Mesenchymal stem cell (in vitro differentiated cells and primary cell): ENCODE data around the gene SAMD4A.
A peak's percentile ranks its signal among the peaks of the same experiment; 100 is the strongest.

ENCODE experiments used
- DNase-seq: peaks from one replicate; pipeline ENCODE4 v3.0.0-alpha.2; 2013
- H2AFZ ChIP-seq: one replicate; pipeline ENCODE4 v1.6.1; 2013; ENCODE audit warnings: low read depth, mild to moderate bottlenecking, control low read depth, inconsistent platforms, low read length, moderate library complexity
- H2AK5ac ChIP-seq: 2 replicates; pipeline ENCODE4 v1.6.1; 2013; ENCODE audit warnings: low read length, moderate library complexity, mild to moderate bottlenecking, inconsistent platforms; ENCODE audit not compliant: severe bottlenecking
- H2BK120ac ChIP-seq: one replicate; pipeline ENCODE4 v1.6.1; 2013; ENCODE audit warnings: low read depth, mild to moderate bottlenecking, inconsistent platforms, low read length, moderate library complexity
- H2BK12ac ChIP-seq, 2 experiments: one replicate each; pipeline ENCODE4 v1.6.1; 2013; ENCODE audit warnings: inconsistent platforms in 2 of 2, low read length in 2 of 2, mild to moderate bottlenecking in 2 of 2, moderate library complexity in 2 of 2, control low read depth in 1 of 2
- H2BK15ac ChIP-seq: one replicate; pipeline ENCODE4 v1.6.1; 2013; ENCODE audit warnings: mild to moderate bottlenecking, low read depth, inconsistent platforms; ENCODE audit not compliant: poor library complexity, severe bottlenecking
- H2BK5ac ChIP-seq: 2 replicates; pipeline ENCODE4 v1.6.1; 2013; ENCODE audit warnings: low read depth, mild to moderate bottlenecking, low read length, control low read depth, inconsistent platforms; ENCODE audit not compliant: poor library complexity, severe bottlenecking
- H3K14ac ChIP-seq, 2 experiments: one replicate each; pipeline ENCODE4 v1.6.1; 2013; ENCODE audit warnings: inconsistent platforms in 2 of 2, low read length in 2 of 2, control low read depth in 1 of 2, mild to moderate bottlenecking in 1 of 2, moderate library complexity in 1 of 2
- H3K18ac ChIP-seq, 2 experiments: one replicate each; pipeline ENCODE4 v1.6.1; 2013; ENCODE audit warnings: inconsistent platforms in 2 of 2, low read length in 2 of 2, control low read depth in 1 of 2, low read depth in 1 of 2, mild to moderate bottlenecking in 1 of 2
- H3K23ac ChIP-seq, 2 experiments: one replicate each; pipeline ENCODE4 v1.6.1; 2013; ENCODE audit warnings: inconsistent platforms in 2 of 2, low read length in 2 of 2, mild to moderate bottlenecking in 2 of 2, moderate library complexity in 2 of 2, control low read depth in 1 of 2
- H3K27ac ChIP-seq: 2 replicates; pipeline ENCODE4 v1.5.1; 2013; ENCODE audit warnings: mild to moderate bottlenecking, moderate library complexity, low read length, control low read depth, inconsistent platforms; ENCODE audit not compliant: poor library complexity, severe bottlenecking
- H3K27me3 ChIP-seq, 2 experiments: 2 replicates each; pipeline versions ENCODE4 v1.6.1 to v1.7.0; 2013; ENCODE audit warnings: low read length in 2 of 2, mild to moderate bottlenecking in 2 of 2, moderate library complexity in 2 of 2, control low read depth in 1 of 2, inconsistent platforms in 1 of 2; ENCODE audit not compliant: control insufficient read depth in 1 of 2, insufficient read depth in 1 of 2
- H3K36me3 ChIP-seq, 2 experiments: 2 replicates each; pipeline versions ENCODE4 v1.6.1 to v1.7.0; 2013; ENCODE audit warnings: low read length in 2 of 2, control low read depth in 1 of 2, inconsistent platforms in 1 of 2, low read depth in 1 of 2, mild to moderate bottlenecking in 1 of 2; ENCODE audit not compliant: insufficient read depth in 2 of 2, control insufficient read depth in 1 of 2
- H3K4ac ChIP-seq, 2 experiments: one replicate each; pipeline ENCODE4 v1.6.1; 2013; ENCODE audit warnings: inconsistent platforms in 2 of 2, low read length in 2 of 2, mild to moderate bottlenecking in 2 of 2, moderate library complexity in 2 of 2, control low read depth in 1 of 2, low read depth in 1 of 2
- H3K4me1 ChIP-seq: 2 replicates; pipeline ENCODE4 v1.6.1; 2013; ENCODE audit warnings: low read depth, low read length, control low read depth; ENCODE audit not compliant: control insufficient read depth, insufficient read depth
- H3K4me2 ChIP-seq: 2 replicates; pipeline ENCODE4 v1.6.1; 2013; ENCODE audit warnings: low read length, mild to moderate bottlenecking, inconsistent platforms; ENCODE audit not compliant: poor library complexity, severe bottlenecking
- H3K4me3 ChIP-seq, 2 experiments: 2 replicates each; pipeline versions ENCODE4 v1.5.1 to v1.7.0; 2013; ENCODE audit warnings: low read length in 2 of 2, mild to moderate bottlenecking in 2 of 2, control low read depth in 1 of 2, low read depth in 1 of 2; ENCODE audit not compliant: insufficient read depth in 1 of 2
- H3K79me1 ChIP-seq: replicated peaks from 2 replicates; pipeline ENCODE4 v1.6.1; 2013; ENCODE audit warnings: mild to moderate bottlenecking, control low read depth, low read length, inconsistent platforms; ENCODE audit not compliant: poor library complexity, severe bottlenecking
- H3K9ac ChIP-seq: 2 replicates; pipeline ENCODE4 v1.7.0; 2013; ENCODE audit warnings: mild to moderate bottlenecking, low read length, moderate library complexity
- H3K9me3 ChIP-seq: 2 replicates; pipeline ENCODE4 v1.7.0; 2013; ENCODE audit warnings: mild to moderate bottlenecking, low read length; ENCODE audit not compliant: control insufficient read depth
- H4K8ac ChIP-seq: one replicate; pipeline ENCODE4 v1.6.1; 2013; ENCODE audit warnings: inconsistent platforms, mild to moderate bottlenecking, low read length, moderate library complexity
- H4K91ac ChIP-seq: one replicate; pipeline ENCODE4 v1.6.1; 2013; ENCODE audit warnings: mild to moderate bottlenecking, low read length, inconsistent platforms
- WGBS: methylation state at CpG from one replicate; pipeline ENCODE4 v1.1.7; 2013; ENCODE audit warnings: mixed read lengths; 5-methylcytosine and 5-hydroxymethylcytosine counted together

Gene SAMD4A

GRCh38 chr14:54645639-54646038, 78.7 kb downstream of the SAMD4A start:
- Histone ChIP-seq H3K36me3 (no peaks in the 10 kb centered on the region), H3K9ac (peak overlapping the region; percentile 39), H2AFZ (no peak overlapping the region), H3K4me2 (no peak overlapping the region), H4K91ac (no peak overlapping the region), H2BK15ac (no peak overlapping the region), H4K8ac (no peak overlapping the region), H3K23ac (no peak overlapping the region), H2AK5ac (no peak overlapping the region), H3K18ac (no peak overlapping the region), H2BK12ac (no peak overlapping the region), H3K4ac (no peak overlapping the region), H2BK5ac (no peak overlapping the region), H3K9me3 (no peaks in the 10 kb centered on the region), H3K79me1 (peaks cover 26% of the 10 kb centered on the region), H3K27ac (no peak overlapping the region), H2BK120ac (no peak overlapping the region), H3K4me3 (no peak overlapping the region), H3K14ac (no peak overlapping the region), H3K27me3 (no peaks in the 10 kb centered on the region), H3K4me1 (peaks cover 7% of the 10 kb centered on the region)
- DNase-seq: no peak
- WGBS: 93% methylated on average over 2 of the region's 3 CpGs

GRCh38 chr14:54646626-54647025, 79.7 kb downstream of the SAMD4A start:
- Histone ChIP-seq H2BK15ac (no peak overlapping the region), H3K4me2 (no peak overlapping the region), H2AK5ac (peak overlapping the region; percentile 12), H3K4me1 (peaks cover 7% of the 10 kb centered on the region), H2BK5ac (no peak overlapping the region), H3K4ac (no peak overlapping the region), H2AFZ (no peak overlapping the region), H3K23ac (no peak overlapping the region), H3K27ac (no peak overlapping the region), H3K79me1 (peaks cover 26% of the 10 kb centered on the region), H3K4me3 (no peak overlapping the region), H4K91ac (no peak overlapping the region), H3K27me3 (no peaks in the 10 kb centered on the region), H3K14ac (no peak overlapping the region), H4K8ac (no peak overlapping the region), H3K9me3 (no peaks in the 10 kb centered on the region), H3K18ac (no peak overlapping the region), H2BK120ac (no peak overlapping the region), H3K9ac (peak overlapping the region; percentile 18), H2BK12ac (no peak overlapping the region), H3K36me3 (no peaks in the 10 kb centered on the region)
- WGBS: 100% methylated on average over 1 of the region's 2 CpGs
- DNase-seq: no peak

GRCh38 chr14:54647378-54647777, 80.5 kb downstream of the SAMD4A start:
- no peak overlapping the region for H2AK5ac ChIP-seq
- H2BK5ac ChIP-seq: no peak overlapping the region
- H2AFZ ChIP-seq: no peak overlapping the region
- no peak for DNase-seq
- no peak overlapping the region for H3K14ac ChIP-seq
- H3K4me2 ChIP-seq: no peak overlapping the region
- peaks cover 22% of the 10 kb centered on the region for H3K79me1 ChIP-seq
- peaks cover 7% of the 10 kb centered on the region for H3K4me1 ChIP-seq
- no peak overlapping the region for H4K8ac ChIP-seq
- no peak overlapping the region for H3K18ac ChIP-seq
- no peak overlapping the region for H3K23ac ChIP-seq
- H3K9ac ChIP-seq: no peak overlapping the region
- no peak overlapping the region for H2BK120ac ChIP-seq
- H3K27me3 ChIP-seq: no peaks in the 10 kb centered on the region
- no peak overlapping the region for H2BK12ac ChIP-seq
- no peak overlapping the region for H3K27ac ChIP-seq
- H3K4ac ChIP-seq: no peak overlapping the region
- H2BK15ac ChIP-seq: no peak overlapping the region
- H3K4me3 ChIP-seq: no peak overlapping the region
- no peaks in the 10 kb centered on the region for H3K36me3 ChIP-seq
- WGBS: 96% methylated on average over 3 of the region's 3 CpGs
- H3K9me3 ChIP-seq: no peaks in the 10 kb centered on the region
- H4K91ac ChIP-seq: no peak overlapping the region

- 92% methylated on average over 6 of the region's 6 CpGs for WGBS
- H3K14ac ChIP-seq: no peak overlapping the region
- H3K27me3 ChIP-seq: no peaks in the 10 kb centered on the region
Observed at GRCh38 chr14:54649056-54649455, 82.1 kb downstream of the SAMD4A start.

More at GRCh38 chr14:54649056-54649455, 82.1 kb downstream of the SAMD4A start:
- Histone ChIP-seq H3K4ac (no peak overlapping the region), H4K8ac (peak overlapping the region; percentile 69), H4K91ac (no peak overlapping the region), H3K9me3 (no peaks in the 10 kb centered on the region), H2BK5ac (no peak overlapping the region), H3K27ac (no peak overlapping the region), H2AK5ac (peak overlapping the region; percentile 92), H3K4me3 (no peak overlapping the region), H3K23ac (no peak overlapping the region), H3K4me1 (peaks cover 3% of the 10 kb centered on the region), H3K9ac (no peak overlapping the region), H2BK15ac (no peak overlapping the region), H3K18ac (peak overlapping the region in 1 of 2 experiments; percentile 85), H3K4me2 (no peak overlapping the region), H2BK120ac (no peak overlapping the region), H3K79me1 (peaks cover 18% of the 10 kb centered on the region), H2BK12ac (peak overlapping the region in 1 of 2 experiments; percentile 96), H2AFZ (no peak overlapping the region), H3K36me3 (no peaks in the 10 kb centered on the region)
- DNase-seq: no peak
